HepG2 (cell line): ENCODE measurements around the gene MYL3. TPM values are rescaled to one million over a fixed set of nuclear protein-coding genes. Genes with fewer than 3 reads are reported as not detected.

Source experiments
- ATAC-seq: fragments of 200-7000 bp; cut with Tn5 transposase; 3 replicates; pipeline ENCODE4 v1.9.1; 2020; ENCODE audit warnings: mild to moderate bottlenecking, moderate library complexity
- BruUV-seq: library from RNA; stranded (reverse); fragments of 400-500 nt; replicated peaks from 2 replicates; lab custom pipeline; 2021; lab: Mats Ljungman, UMichigan
- CTCF ChIA-PET: fragments of 300-600 bp; formaldehyde crosslinking; extraction: SDS; loops from one replicate; lab custom pipeline; 2021; ENCODE audit warnings: low total read pairs, inconsistent platforms, low intra/inter-chr PET ratio; lab: Yijun Ruan, JAX
- POLR2A ChIA-PET: fragments of 350-600 bp; sonication (Branson Sonifier 250); formaldehyde crosslinking; loops from one replicate; lab custom pipeline; 2020; ENCODE audit warnings: antibody characterized with exemption, inconsistent platforms; lab: Yijun Ruan, JAX
- DNase-seq: peaks from one replicate; pipeline ENCODE4 v3.0.0-alpha.2; 2015; ENCODE audit warnings: low spot score
- FAIRE-seq: peaks from 3 replicates; lab custom pipeline; 2011; peaks lifted over from hg19 to GRCh38; lab: Jason Lieb, UNC
- H2AFZ ChIP-seq: one replicate; pipeline ENCODE4 v1.6.1; 2011; ENCODE audit warnings: low read length, inconsistent platforms
- H3K27ac ChIP-seq: fragments of 300-600 bp; 3 replicates; pipeline ENCODE4 v1.8.0; 2011; ENCODE audit warnings: mixed run types, mild to moderate bottlenecking, mixed read lengths, low read length, inconsistent platforms; ENCODE audit not compliant: insufficient read depth; ENCODE audit errors: extremely low read length
- H3K27me3 ChIP-seq, 2 experiments: fragments of 200-600 bp in 1 of 2; 2 replicates in 1 of 2; 3 replicates in 1 of 2; pipeline versions ENCODE4 v1.6.0 to v1.8.0; 2011; ENCODE audit warnings: low read length in 2 of 2, mild to moderate bottlenecking in 2 of 2, moderate library complexity in 2 of 2, inconsistent platforms in 1 of 2; ENCODE audit not compliant: insufficient read depth in 2 of 2, control insufficient read depth in 1 of 2
- H3K36me3 ChIP-seq, 2 experiments: fragments of 200-600 bp in 1 of 2; replicated peaks in 1 of 2; 2 replicates in 1 of 2; 3 replicates in 1 of 2; pipeline versions ENCODE4 v1.5.1 to v1.8.0; 2011; ENCODE audit warnings: low read length in 2 of 2, inconsistent platforms in 1 of 2; ENCODE audit not compliant: insufficient read depth in 2 of 2, control insufficient read depth in 1 of 2
- H3K4me1 ChIP-seq: 2 replicates; pipeline ENCODE4 v1.5.1; 2012; ENCODE audit warnings: low read length, inconsistent platforms; ENCODE audit not compliant: insufficient read depth
- H3K4me2 ChIP-seq: 2 replicates; pipeline ENCODE4 v1.6.0; 2011; ENCODE audit warnings: low read depth, low read length, inconsistent platforms
- H3K4me3 ChIP-seq, 3 experiments: fragments of 200-600 bp in 1 of 3; sonication (generic), shearing (Covaris generic) in 1 of 3; replicated peaks in 1 of 3; 2 replicates each; pipeline ENCODE4 v1.5.1; 2011 to 2016; ENCODE audit warnings: low read length in 3 of 3, inconsistent platforms in 2 of 3, low read depth in 2 of 3, mild to moderate bottlenecking in 2 of 3, control low read depth in 1 of 3, mixed read lengths in 1 of 3; ENCODE audit not compliant: insufficient read depth in 1 of 3
- H3K79me2 ChIP-seq: one replicate; pipeline ENCODE4 v1.6.1; 2011; ENCODE audit warnings: low read length, inconsistent platforms; ENCODE audit not compliant: insufficient read depth
- H3K9ac ChIP-seq: 2 replicates; pipeline ENCODE4 v1.6.0; 2011; ENCODE audit warnings: mild to moderate bottlenecking, low read depth, low read length, inconsistent platforms; ENCODE audit not compliant: insufficient read depth
- H3K9me3 ChIP-seq: 2 replicates; pipeline ENCODE4 v1.5.1; 2012; ENCODE audit warnings: mild to moderate bottlenecking, low read length
- H4K20me1 ChIP-seq: 2 replicates; pipeline ENCODE4 v1.6.0; 2011; ENCODE audit warnings: inconsistent platforms, mild to moderate bottlenecking, low read length, moderate library complexity; ENCODE audit not compliant: insufficient read depth
- AKAP8 ChIP-seq: sonication (generic); formaldehyde crosslinking; IDR thresholded peaks from 2 replicates; pipeline ENCODE4 v1.5.1; 2020; ENCODE audit warnings: mild to moderate bottlenecking, missing genetic modification reagents
- CBX2 ChIP-seq, 2 experiments: fragments of 200-600 bp in 1 of 2; sonication (generic); formaldehyde crosslinking in 1 of 2; IDR thresholded peaks; 2 replicates each; pipeline versions ENCODE4 v1.7.0 to v1.8.1; 2018 to 2022; ENCODE audit warnings: low read depth in 2 of 2, low read length in 1 of 2, mild to moderate bottlenecking in 1 of 2, missing genetic modification reagents in 1 of 2
- HOXA5 ChIP-seq: sonication (generic); formaldehyde crosslinking; IDR thresholded peaks from 2 replicates; pipeline ENCODE4 v1.4.0; 2020; ENCODE audit warnings: missing genetic modification reagents
- MBNL3 ChIP-seq: fragments of 250-450 bp; sonication (Bioruptor Pico); conservative IDR thresholded peaks from 2 replicates; pipeline ENCODE4 v1.8.0; 2022; ENCODE audit warnings: mild to moderate bottlenecking, inconsistent platforms
- PCBP2 ChIP-seq: fragments of 200-400 bp; formaldehyde crosslinking; optimal IDR thresholded peaks from 2 replicates; pipeline ENCODE3; 2018; ENCODE audit warnings: low read length, low read depth; ENCODE audit not compliant: poor library complexity, severe bottlenecking
- PHF8 ChIP-seq: sonication (generic); formaldehyde crosslinking; IDR thresholded peaks from 2 replicates; pipeline ENCODE4 v1.5.0; 2020; ENCODE audit warnings: missing genetic modification reagents
- REXO4 ChIP-seq: sonication (generic); formaldehyde crosslinking; IDR thresholded peaks from 2 replicates; pipeline ENCODE4 v1.8.0; 2022; ENCODE audit warnings: missing genetic modification reagents, mild to moderate bottlenecking, borderline replicate concordance
- TBX2 ChIP-seq: sonication (generic); formaldehyde crosslinking; IDR thresholded peaks from 2 replicates; pipeline ENCODE4 v1.5.0; 2020; ENCODE audit warnings: missing genetic modification reagents, mild to moderate bottlenecking, borderline replicate concordance
- WGBS: methylation state at CpG from one replicate; pipeline ENCODE4 v1.1.6; 2017; ENCODE audit warnings: low lambda C conversion rate; 5-methylcytosine and 5-hydroxymethylcytosine counted together
- in situ Hi-C: cut with HindIII; loops from 2 replicates; pipeline ENCODE4 v1.10.0; 2017; ENCODE audit warnings: low pct_unique_long_range_greater_than_20kb; ENCODE audit not compliant: extremely low pct_ligation_motif_present
- intact Hi-C: fragments of 100-400 bp; cut with micrococcal nuclease; formaldehyde crosslinking; loops from one replicate; pipeline ENCODE4 v1.10.0; 2022; ENCODE audit not compliant: unreplicated experiment
- polyA plus RNA-seq, 8 experiments: library from polyadenylated mRNA; depleted of rRNA in 3 of 8; stranded (reverse) in 7 of 8; unstranded in 1 of 8; fragments of >200 nt; fragmentation: Illumina TruSeq in 4 of 8; extraction: Trizol in 4 of 8; gene quantifications; 2 replicates each; pipeline versions ENCODE4 v1.2.1 to v1.2.3, GENCODE V29; 2011 to 2016; ENCODE audit warnings: low read depth in 4 of 8, missing spikeins in 1 of 8, mixed read lengths in 1 of 8; ENCODE audit not compliant: insufficient read depth in 1 of 8
- total RNA-seq, 5 experiments: library from RNA; depleted of rRNA; stranded (reverse); fragments of >200 nt; fragmentation: Illumina TruSeq; extraction: Trizol; gene quantifications; 2 replicates each; pipeline ENCODE4 v1.2.3, GENCODE V29; 2016; ENCODE audit warnings: low read depth in 1 of 5
- TF ChIP-seq, protein P1 (sequence below): IDR thresholded peaks from 2 replicates; pipeline ENCODE4 v1.6.1; 2016; ENCODE audit warnings: low read depth
- TF ChIP-seq, protein P2 (sequence below): sonication (generic); formaldehyde crosslinking; conservative IDR thresholded peaks from 2 replicates; pipeline ENCODE4 v1.8.1; 2023; ENCODE audit warnings: missing genetic modification reagents
- TF ChIP-seq, protein P3 (sequence below): sonication (generic); formaldehyde crosslinking; IDR thresholded peaks from 2 replicates; pipeline ENCODE4 v1.4.0; 2020; ENCODE audit warnings: missing genetic modification reagents; ENCODE audit errors: not compliant biosample characterization
- TF ChIP-seq, protein P4 (sequence below): sonication (generic); formaldehyde crosslinking; IDR thresholded peaks from 2 replicates; pipeline ENCODE4 v1.5.1; 2020; ENCODE audit warnings: missing genetic modification reagents, mild to moderate bottlenecking, borderline replicate concordance
- TF ChIP-seq, protein P5 (sequence below): sonication (generic); formaldehyde crosslinking; IDR thresholded peaks from 2 replicates; pipeline ENCODE4 v1.4.0; 2020; ENCODE audit warnings: mild to moderate bottlenecking, missing genetic modification reagents

The MYL3 gene
- total and polyA plus RNA-seq, 2 of the 13 experiments (the other 11 are each of a cell fraction or from before 2014, with no cell fraction given), result not detected

DNA sequence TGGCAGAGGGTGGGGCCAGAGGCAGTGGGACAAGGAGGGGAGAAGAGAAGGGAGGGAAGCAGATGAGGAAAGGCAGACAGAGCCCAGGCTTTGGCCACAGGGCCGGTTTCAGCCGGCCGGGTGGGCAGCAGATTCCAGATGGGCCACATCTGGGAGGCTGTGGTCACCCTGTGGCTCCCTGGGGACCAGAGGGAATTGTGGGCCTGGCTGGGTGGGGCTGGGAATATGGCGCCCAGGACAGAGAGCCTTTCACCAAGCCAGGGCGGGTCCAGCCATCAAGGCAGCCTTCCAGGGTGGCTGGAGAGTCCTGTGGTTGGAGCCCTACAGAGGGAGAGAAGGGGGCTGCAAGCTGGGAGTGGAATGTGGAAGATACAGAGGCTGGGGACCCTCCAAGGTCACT is 33.1 kb upstream of the MYL3 start (continued):
- TF ChIP-seq REXO4 (CRISPR knock-in tag), result no peak
- TF ChIP-seq, protein P1, sequence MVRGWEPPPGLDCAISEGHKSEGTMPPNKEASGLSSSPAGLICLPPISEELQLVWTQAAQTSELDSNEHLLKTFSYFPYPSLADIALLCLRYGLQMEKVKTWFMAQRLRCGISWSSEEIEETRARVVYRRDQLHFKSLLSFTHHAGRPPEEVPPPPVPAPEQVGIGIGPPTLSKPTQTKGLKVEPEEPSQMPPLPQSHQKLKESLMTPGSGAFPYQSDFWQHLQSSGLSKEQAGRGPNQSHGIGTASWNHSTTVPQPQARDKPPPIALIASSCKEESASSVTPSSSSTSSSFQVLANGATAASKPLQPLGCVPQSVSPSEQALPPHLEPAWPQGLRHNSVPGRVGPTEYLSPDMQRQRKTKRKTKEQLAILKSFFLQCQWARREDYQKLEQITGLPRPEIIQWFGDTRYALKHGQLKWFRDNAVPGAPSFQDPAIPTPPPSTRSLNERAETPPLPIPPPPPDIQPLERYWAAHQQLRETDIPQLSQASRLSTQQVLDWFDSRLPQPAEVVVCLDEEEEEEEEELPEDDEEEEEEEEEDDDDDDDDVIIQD (CRISPR knock-in tag), result no peak
- TF ChIP-seq PCBP2, result no peak
- TF ChIP-seq, protein P2, sequence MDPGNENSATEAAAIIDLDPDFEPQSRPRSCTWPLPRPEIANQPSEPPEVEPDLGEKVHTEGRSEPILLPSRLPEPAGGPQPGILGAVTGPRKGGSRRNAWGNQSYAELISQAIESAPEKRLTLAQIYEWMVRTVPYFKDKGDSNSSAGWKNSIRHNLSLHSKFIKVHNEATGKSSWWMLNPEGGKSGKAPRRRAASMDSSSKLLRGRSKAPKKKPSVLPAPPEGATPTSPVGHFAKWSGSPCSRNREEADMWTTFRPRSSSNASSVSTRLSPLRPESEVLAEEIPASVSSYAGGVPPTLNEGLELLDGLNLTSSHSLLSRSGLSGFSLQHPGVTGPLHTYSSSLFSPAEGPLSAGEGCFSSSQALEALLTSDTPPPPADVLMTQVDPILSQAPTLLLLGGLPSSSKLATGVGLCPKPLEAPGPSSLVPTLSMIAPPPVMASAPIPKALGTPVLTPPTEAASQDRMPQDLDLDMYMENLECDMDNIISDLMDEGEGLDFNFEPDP (CRISPR knock-in tag), result no peak
- no peak for TF ChIP-seq AKAP8 (CRISPR knock-in tag)
- TF ChIP-seq PHF8 (CRISPR knock-in tag), result no peak
- TF ChIP-seq HOXA5 (CRISPR knock-in tag), result no peak
- TF ChIP-seq, all 625 proteins: peak for 0

DNA sequence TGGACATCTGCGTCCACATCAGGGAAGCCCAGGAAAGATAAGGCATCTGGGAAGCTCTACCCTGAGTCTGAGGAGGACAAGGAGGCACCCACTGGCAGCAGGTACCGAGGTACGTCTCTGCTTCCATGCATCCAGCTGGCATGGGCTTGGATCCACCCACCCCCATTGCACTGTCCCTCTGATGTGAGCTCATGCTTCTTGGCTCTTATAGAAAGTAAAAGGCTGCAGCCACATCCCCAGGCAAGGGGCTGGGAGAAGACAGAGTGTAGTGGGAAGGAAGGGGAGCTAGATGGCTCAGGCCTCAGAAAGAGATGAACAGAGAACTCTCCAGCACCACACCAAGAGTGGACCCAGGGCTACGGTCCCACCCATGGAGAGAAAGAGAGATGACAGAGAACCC is 32.5 kb upstream of the MYL3 start:
- Histone ChIP-seq H3K27ac (no peak overlapping the region), H3K4me1 (peaks cover 13% of the 10 kb centered on the region), H3K9me3 (no peaks in the 10 kb centered on the region), H3K4me2 (no peak overlapping the region), H3K27me3 (peaks cover 6 to 36% of the 10 kb centered on the region in 2 experiments; a peak in 4 of 5 replicates), H3K36me3 (no peaks in the 10 kb centered on the region), H3K9ac (no peak overlapping the region), H3K79me2 (no peaks in the 10 kb centered on the region), H2AFZ (no peak overlapping the region), H3K4me3 (no peak overlapping the region), H4K20me1 (no peaks in the 10 kb centered on the region)
- in situ Hi-C loops (no loop called here), intact Hi-C loops (loop anchor here (1.0 to 2.0 kb wide), 2 partner anchors 29 to 190 kb away; no protein-coding TSS in a partner anchor)
- 0% methylated on average over 3 of the region's 4 CpGs for WGBS
- DNase-seq (no peak), FAIRE-seq (no peak), ATAC-seq (no peak)
- ChIA-PET POLR2A (no interaction called here), CTCF (interaction anchor here (2.5 to 3.5 kb wide), 2 partner anchors 29 to 190 kb away, joined by 18 to 39 read pairs; no protein-coding TSS in a partner anchor)
- no TSS peak for BruUV-seq
- TF ChIP-seq, protein P3, sequence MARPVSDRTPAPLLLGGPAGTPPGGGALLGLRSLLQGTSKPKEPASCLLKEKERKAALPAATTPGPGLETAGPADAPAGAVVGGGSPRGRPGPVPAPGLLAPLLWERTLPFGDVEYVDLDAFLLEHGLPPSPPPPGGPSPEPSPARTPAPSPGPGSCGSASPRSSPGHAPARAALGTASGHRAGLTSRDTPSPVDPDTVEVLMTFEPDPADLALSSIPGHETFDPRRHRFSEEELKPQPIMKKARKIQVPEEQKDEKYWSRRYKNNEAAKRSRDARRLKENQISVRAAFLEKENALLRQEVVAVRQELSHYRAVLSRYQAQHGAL (CRISPR knock-in tag), result no peak
- TF ChIP-seq, protein P4, sequence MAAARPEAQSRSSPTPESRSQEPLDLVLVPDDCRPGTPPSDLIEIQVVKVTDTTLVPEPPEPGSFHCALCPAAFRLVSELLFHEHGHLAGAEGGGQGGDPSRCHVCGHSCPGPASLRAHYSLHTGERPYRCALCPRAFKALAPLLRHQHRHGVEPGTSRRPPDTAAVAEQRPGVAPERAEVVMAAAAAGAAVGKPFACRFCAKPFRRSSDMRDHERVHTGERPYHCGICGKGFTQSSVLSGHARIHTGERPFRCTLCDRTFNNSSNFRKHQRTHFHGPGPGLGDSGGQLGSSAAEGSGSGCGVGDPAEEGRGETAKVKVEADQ, result no peak
- TF ChIP-seq, protein P5, sequence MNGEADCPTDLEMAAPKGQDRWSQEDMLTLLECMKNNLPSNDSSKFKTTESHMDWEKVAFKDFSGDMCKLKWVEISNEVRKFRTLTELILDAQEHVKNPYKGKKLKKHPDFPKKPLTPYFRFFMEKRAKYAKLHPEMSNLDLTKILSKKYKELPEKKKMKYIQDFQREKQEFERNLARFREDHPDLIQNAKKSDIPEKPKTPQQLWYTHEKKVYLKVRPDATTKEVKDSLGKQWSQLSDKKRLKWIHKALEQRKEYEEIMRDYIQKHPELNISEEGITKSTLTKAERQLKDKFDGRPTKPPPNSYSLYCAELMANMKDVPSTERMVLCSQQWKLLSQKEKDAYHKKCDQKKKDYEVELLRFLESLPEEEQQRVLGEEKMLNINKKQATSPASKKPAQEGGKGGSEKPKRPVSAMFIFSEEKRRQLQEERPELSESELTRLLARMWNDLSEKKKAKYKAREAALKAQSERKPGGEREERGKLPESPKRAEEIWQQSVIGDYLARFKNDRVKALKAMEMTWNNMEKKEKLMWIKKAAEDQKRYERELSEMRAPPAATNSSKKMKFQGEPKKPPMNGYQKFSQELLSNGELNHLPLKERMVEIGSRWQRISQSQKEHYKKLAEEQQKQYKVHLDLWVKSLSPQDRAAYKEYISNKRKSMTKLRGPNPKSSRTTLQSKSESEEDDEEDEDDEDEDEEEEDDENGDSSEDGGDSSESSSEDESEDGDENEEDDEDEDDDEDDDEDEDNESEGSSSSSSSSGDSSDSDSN, result no peak
- TF ChIP-seq MBNL3, result no peak
- TF ChIP-seq TBX2 (CRISPR knock-in tag), result no peak
- TF ChIP-seq CBX2 (IDR thresholded peaks at IDR 0.05; ENCODE audit: low read depth, low read length), result no peak
- TF ChIP-seq CBX2 (CRISPR knock-in tag; IDR thresholded peaks at IDR 0.05; ENCODE audit: low read depth), result no peak
